K562 (cell line): ENCODE data around the gene TEX35. TPM values are rescaled to one million over a fixed set of nuclear protein-coding genes. Genes with fewer than 3 reads are reported as not detected.

Source experiments
- ATAC-seq: fragments of 200-7000 bp; cut with Tn5 transposase; 3 replicates; pipeline ENCODE4 v1.9.1; 2020; ENCODE audit warnings: moderate library complexity
- BruUV-seq: library from RNA; stranded (reverse); fragments of 400-500 nt; replicated peaks from 2 replicates; lab custom pipeline; 2021; lab: Mats Ljungman, UMichigan
- CTCF ChIA-PET: fragments of 300-600 bp; formaldehyde crosslinking; extraction: SDS; loops from one replicate; lab custom pipeline; 2021; ENCODE audit warnings: low intra/inter-chr PET ratio; lab: Yijun Ruan, JAX
- POLR2A ChIA-PET: fragments of 300-600, 350-650 bp; sonication (Branson Sonifier 250); formaldehyde crosslinking; extraction: SDS; loops from one replicate; lab custom pipeline; 2021; ENCODE audit warnings: antibody characterized with exemption, inconsistent platforms; lab: Yijun Ruan, JAX
- DNase-seq, 4 experiments: peaks; one replicate each; pipeline versions ENCODE4 v3.0.0 to v3.0.0-alpha.2; 2011 to 2018; ENCODE audit warnings: low spot score in 3 of 4, mixed read lengths in 3 of 4; ENCODE audit errors: extremely low read depth in 1 of 4
- FAIRE-seq: peaks from 2 replicates; lab custom pipeline; 2011; peaks lifted over from hg19 to GRCh38; lab: Jason Lieb, UNC
- H2AFZ ChIP-seq: 2 replicates; pipeline ENCODE4 v1.6.0; 2011; ENCODE audit warnings: low read depth, low read length, control low read depth, inconsistent platforms
- H3K27ac ChIP-seq: fragments of 200-600 bp; 3 replicates; pipeline ENCODE4 v1.8.0; 2011; ENCODE audit warnings: low read depth, mild to moderate bottlenecking, control low read depth, inconsistent platforms, low read length, moderate library complexity, mixed read lengths; ENCODE audit errors: extremely low read depth
- H3K27me3 ChIP-seq, 2 experiments: fragments of 300-600 bp in 1 of 2; 2 replicates in 1 of 2; 3 replicates in 1 of 2; pipeline versions ENCODE4 v1.6.0 to v1.8.0; 2011; ENCODE audit warnings: inconsistent platforms in 2 of 2, low read length in 2 of 2, mild to moderate bottlenecking in 1 of 2, mixed read lengths in 1 of 2, moderate library complexity in 1 of 2; ENCODE audit not compliant: control insufficient read depth in 2 of 2, insufficient read depth in 2 of 2
- H3K36me3 ChIP-seq: fragments of 300-600 bp; 3 replicates; pipeline ENCODE4 v1.8.0; 2011; ENCODE audit warnings: mild to moderate bottlenecking, low read length, inconsistent platforms; ENCODE audit not compliant: control insufficient read depth, insufficient read depth
- H3K4me1 ChIP-seq, 2 experiments: fragments of 200-600 bp in 1 of 2; replicated peaks in 1 of 2; 2 replicates in 1 of 2; 3 replicates in 1 of 2; pipeline versions ENCODE4 v1.5.1 to v1.8.0; 2011; ENCODE audit warnings: inconsistent platforms in 2 of 2, low read length in 2 of 2, mild to moderate bottlenecking in 1 of 2, mixed read lengths in 1 of 2, moderate library complexity in 1 of 2; ENCODE audit not compliant: control insufficient read depth in 2 of 2, insufficient read depth in 2 of 2
- H3K4me2 ChIP-seq: 2 replicates; pipeline ENCODE4 v1.6.1; 2011; ENCODE audit warnings: low read length, control low read depth, inconsistent platforms, mixed read lengths; ENCODE audit not compliant: insufficient read depth
- H3K4me3 ChIP-seq: fragments of 200-600 bp; sonication (generic), shearing (Covaris generic); 2 replicates; pipeline ENCODE4 v1.5.1; 2016; ENCODE audit warnings: control low read depth, inconsistent platforms
- H3K79me2 ChIP-seq: fragments of 200-600 bp; 3 replicates; pipeline ENCODE4 v1.8.0; 2011; ENCODE audit warnings: low read length, inconsistent platforms; ENCODE audit not compliant: control insufficient read depth, insufficient read depth
- H3K9ac ChIP-seq, 2 experiments: 2 replicates each; pipeline versions ENCODE4 v1.6.0 to v1.6.1; 2011; ENCODE audit warnings: low read depth in 2 of 2, low read length in 2 of 2, control low read depth in 1 of 2, inconsistent platforms in 1 of 2, mild to moderate bottlenecking in 1 of 2, mixed read lengths in 1 of 2; ENCODE audit not compliant: insufficient read depth in 1 of 2
- H3K9me1 ChIP-seq: one replicate; pipeline ENCODE4 v1.6.0; 2011; ENCODE audit warnings: inconsistent platforms, mild to moderate bottlenecking, low read length, moderate library complexity; ENCODE audit not compliant: control insufficient read depth, insufficient read depth
- H3K9me3 ChIP-seq: replicated peaks from 2 replicates; pipeline ENCODE4 v1.5.1; 2011; ENCODE audit warnings: low read depth, low read length, inconsistent platforms; ENCODE audit not compliant: control insufficient read depth, insufficient read depth
- H4K20me1 ChIP-seq: replicated peaks from 2 replicates; pipeline ENCODE4 v1.6.1; 2011; ENCODE audit warnings: low read length, inconsistent platforms, mixed read lengths; ENCODE audit not compliant: control insufficient read depth, insufficient read depth
- BRF1 ChIP-seq: IDR thresholded peaks from 3 replicates; pipeline ENCODE4 v1.6.1; 2011; ENCODE audit warnings: borderline replicate concordance, mild to moderate bottlenecking; ENCODE audit not compliant: insufficient read length; ENCODE audit errors: extremely low read depth
- DMBX1 ChIP-seq: fragments of 250-450 bp; sonication (Bioruptor Pico); IDR thresholded peaks from 2 replicates; pipeline ENCODE4 v1.8.0; 2022; ENCODE audit warnings: inconsistent platforms, mild to moderate bottlenecking, moderate library complexity, borderline replicate concordance
- HNRNPUL1 ChIP-seq: fragments of 200-400 bp; formaldehyde crosslinking; IDR thresholded peaks from 2 replicates; pipeline ENCODE4 v1.6.1; 2017; ENCODE audit warnings: low read length
- MAZ ChIP-seq, 2 experiments: fragments of 450-650 bp in 1 of 2; sonication (generic) in 1 of 2; formaldehyde crosslinking; IDR thresholded peaks in 1 of 2; conservative IDR thresholded peaks in 1 of 2; 2 replicates each; pipeline versions ENCODE4 v1.4.0 to v1.5.0; 2020; ENCODE audit warnings: mild to moderate bottlenecking in 1 of 2, missing genetic modification reagents in 1 of 2
- SNIP1 ChIP-seq: fragments of 450-650 bp; IDR thresholded peaks from 2 replicates; pipeline ENCODE4 v1.7.1; 2017; ENCODE audit warnings: low read depth, mild to moderate bottlenecking
- ZNF764 ChIP-seq: fragments of 250-450 bp; sonication (Bioruptor Pico); IDR thresholded peaks from 2 replicates; pipeline ENCODE4 v1.4.0; 2020; ENCODE audit warnings: low read depth, mild to moderate bottlenecking, moderate library complexity
- WGBS: fragments of 100-300 bp; shearing (Covaris generic); methylation state at CpG from one replicate; pipeline ENCODE4 v1.1.6; 2016; ENCODE audit warnings: low coverage, mixed read lengths; ENCODE audit not compliant: insufficient coverage; ENCODE audit errors: missing lambda C conversion rate; 5-methylcytosine and 5-hydroxymethylcytosine counted together
- in situ Hi-C: fragments of 300-500 bp; cut with MboI; formaldehyde crosslinking; loops from 4 replicates; pipeline ENCODE4 v1.15.0; 2018; ENCODE audit warnings: inconsistent platforms, mixed read lengths
- intact Hi-C: fragments of 100-400 bp; cut with micrococcal nuclease; formaldehyde crosslinking; loops from 2 replicates; pipeline ENCODE4 v1.14.2; 2022
- polyA plus RNA-seq, 8 experiments: library from polyadenylated mRNA; depleted of rRNA in 4 of 8; stranded (reverse) in 5 of 8; unstranded in 3 of 8; fragments of >200 nt; fragmentation: Nextera tagmentation in 2 of 8; fragmentation: Illumina TruSeq in 1 of 8; extraction: Ambion mirVana in 2 of 8; extraction: Trizol in 1 of 8; gene quantifications; 2 replicates each; pipeline versions ENCODE4 v1.2.1 to v1.2.3, GENCODE V29; 2011 to 2014; ENCODE audit warnings: inconsistent platforms in 1 of 8, missing spikeins in 1 of 8
- total RNA-seq, 7 experiments: library from RNA; depleted of rRNA in 6 of 7; stranded (reverse); fragments of >200 nt in 6 of 7; fragmentation: Illumina TruSeq in 2 of 7; extraction: Trizol in 2 of 7; gene quantifications; 2 replicates each; pipeline versions ENCODE4 v1.2.1 to v1.2.3, GENCODE V29; 2011 to 2021; ENCODE audit warnings: low replicate concordance in 1 of 7
- TF ChIP-seq, protein P1 (sequence below): conservative IDR thresholded peaks from 2 replicates; pipeline ENCODE4 v1.6.1; 2011; ENCODE audit warnings: low read depth, mild to moderate bottlenecking, low read length; ENCODE audit not compliant: control insufficient read depth
- TF ChIP-seq, protein P2 (sequence below): fragments of 450-650 bp; formaldehyde crosslinking; IDR thresholded peaks from 2 replicates; pipeline ENCODE4 v1.4.0; 2022; ENCODE audit warnings: missing genetic modification characterization
- TF ChIP-seq, protein P3 (sequence below): fragments of 450-650 bp; formaldehyde crosslinking; IDR thresholded peaks from 2 replicates; pipeline ENCODE4 v1.4.0; 2020; ENCODE audit warnings: mild to moderate bottlenecking, moderate library complexity
- TF ChIP-seq, protein P4 (sequence below): sonication (generic); formaldehyde crosslinking; IDR thresholded peaks from 2 replicates; pipeline ENCODE4 v1.8.0; 2022; ENCODE audit warnings: mild to moderate bottlenecking, low read depth, missing genetic modification reagents
- TF ChIP-seq, protein P5 (sequence below): fragments of 450-650 bp; IDR thresholded peaks from 2 replicates; pipeline ENCODE4 v1.6.1; 2016; ENCODE audit warnings: missing biosample characterization, missing genetic modification characterization

The TEX35 gene
- total and polyA plus RNA-seq, 9 of the 15 experiments (the other 6 are each of a cell fraction or from before 2014, with no cell fraction given), result not detected

DNA sequence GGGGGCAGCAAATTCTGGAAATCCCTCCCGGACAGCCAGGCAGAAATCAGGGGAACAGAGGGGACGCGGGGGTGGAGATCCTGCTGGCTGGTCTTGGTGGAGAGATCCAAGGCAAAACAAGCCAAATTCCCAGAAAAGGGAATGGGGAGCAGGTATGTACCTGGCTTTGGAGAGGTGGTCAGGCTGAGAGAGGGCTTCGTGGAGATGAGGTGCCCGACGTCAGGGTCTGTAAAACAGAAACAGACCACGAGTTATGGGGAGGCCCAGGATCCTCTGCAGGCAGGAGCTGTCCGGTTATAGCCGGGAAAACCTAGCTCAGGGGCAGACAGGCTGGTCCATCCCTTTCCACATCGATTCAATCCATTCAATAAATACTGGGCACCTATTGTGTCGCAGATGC lies 20.6 kb upstream of the TEX35 start (continued):
- TF ChIP-seq BRF1 (no peak), HNRNPUL1 (no peak), MAZ (CRISPR knock-in tag; conservative IDR thresholded peaks at IDR 0.05 in 1 of 2, IDR thresholded peaks at IDR 0.05 in 1 of 2) (no peak), DMBX1 (CRISPR knock-in tag) (no peak)
- TF ChIP-seq, protein P1, sequence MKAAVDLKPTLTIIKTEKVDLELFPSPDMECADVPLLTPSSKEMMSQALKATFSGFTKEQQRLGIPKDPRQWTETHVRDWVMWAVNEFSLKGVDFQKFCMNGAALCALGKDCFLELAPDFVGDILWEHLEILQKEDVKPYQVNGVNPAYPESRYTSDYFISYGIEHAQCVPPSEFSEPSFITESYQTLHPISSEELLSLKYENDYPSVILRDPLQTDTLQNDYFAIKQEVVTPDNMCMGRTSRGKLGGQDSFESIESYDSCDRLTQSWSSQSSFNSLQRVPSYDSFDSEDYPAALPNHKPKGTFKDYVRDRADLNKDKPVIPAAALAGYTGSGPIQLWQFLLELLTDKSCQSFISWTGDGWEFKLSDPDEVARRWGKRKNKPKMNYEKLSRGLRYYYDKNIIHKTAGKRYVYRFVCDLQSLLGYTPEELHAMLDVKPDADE, result no peak
- TF ChIP-seq, protein P2, sequence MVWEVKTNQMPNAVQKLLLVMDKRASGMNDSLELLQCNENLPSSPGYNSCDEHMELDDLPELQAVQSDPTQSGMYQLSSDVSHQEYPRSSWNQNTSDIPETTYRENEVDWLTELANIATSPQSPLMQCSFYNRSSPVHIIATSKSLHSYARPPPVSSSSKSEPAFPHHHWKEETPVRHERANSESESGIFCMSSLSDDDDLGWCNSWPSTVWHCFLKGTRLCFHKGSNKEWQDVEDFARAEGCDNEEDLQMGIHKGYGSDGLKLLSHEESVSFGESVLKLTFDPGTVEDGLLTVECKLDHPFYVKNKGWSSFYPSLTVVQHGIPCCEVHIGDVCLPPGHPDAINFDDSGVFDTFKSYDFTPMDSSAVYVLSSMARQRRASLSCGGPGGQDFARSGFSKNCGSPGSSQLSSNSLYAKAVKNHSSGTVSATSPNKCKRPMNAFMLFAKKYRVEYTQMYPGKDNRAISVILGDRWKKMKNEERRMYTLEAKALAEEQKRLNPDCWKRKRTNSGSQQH, result no peak

DNA sequence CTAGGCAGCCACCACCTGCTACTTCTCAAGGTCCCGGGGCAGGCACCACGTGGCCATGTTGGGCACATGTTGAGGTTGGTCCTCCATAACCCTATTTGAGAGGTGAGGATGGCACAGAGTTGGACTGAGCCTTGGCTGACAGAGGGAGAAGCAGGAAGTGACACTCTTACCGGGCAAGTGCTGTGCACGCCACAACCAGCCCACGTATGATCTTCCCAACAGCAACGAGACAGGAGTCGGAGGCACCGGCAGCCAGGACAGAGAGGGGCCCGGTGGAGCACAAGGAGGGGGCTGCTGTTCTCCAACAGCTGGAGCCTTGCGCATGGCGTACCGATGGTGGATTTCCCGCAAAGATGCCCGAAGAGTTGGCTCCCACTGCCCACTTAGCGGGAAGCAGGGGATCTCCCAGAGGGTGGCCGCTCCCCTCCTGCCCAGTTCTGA lies 19.6 kb upstream of the TEX35 start:
- FAIRE-seq (no peak), ATAC-seq (no peak), DNase-seq (no peak)
- Histone ChIP-seq H3K36me3 (no peaks in the 10 kb centered on the region), H3K79me2 (no peaks in the 10 kb centered on the region), H4K20me1 (no peaks in the 10 kb centered on the region), H2AFZ (no peak overlapping the region), H3K4me1 (no peaks in the 10 kb centered on the region), H3K9ac (no peak overlapping the region), H3K9me1 (no peaks in the 10 kb centered on the region), H3K9me3 (no peaks in the 10 kb centered on the region), H3K27me3 (peaks cover 48 to 79% of the 10 kb centered on the region in 2 experiments), H3K27ac (no peak overlapping the region), H3K4me3 (no peak overlapping the region), H3K4me2 (no peak overlapping the region)
- intact Hi-C loops (no loop called here), in situ Hi-C loops (no loop called here)
- TF ChIP-seq, protein P3, sequence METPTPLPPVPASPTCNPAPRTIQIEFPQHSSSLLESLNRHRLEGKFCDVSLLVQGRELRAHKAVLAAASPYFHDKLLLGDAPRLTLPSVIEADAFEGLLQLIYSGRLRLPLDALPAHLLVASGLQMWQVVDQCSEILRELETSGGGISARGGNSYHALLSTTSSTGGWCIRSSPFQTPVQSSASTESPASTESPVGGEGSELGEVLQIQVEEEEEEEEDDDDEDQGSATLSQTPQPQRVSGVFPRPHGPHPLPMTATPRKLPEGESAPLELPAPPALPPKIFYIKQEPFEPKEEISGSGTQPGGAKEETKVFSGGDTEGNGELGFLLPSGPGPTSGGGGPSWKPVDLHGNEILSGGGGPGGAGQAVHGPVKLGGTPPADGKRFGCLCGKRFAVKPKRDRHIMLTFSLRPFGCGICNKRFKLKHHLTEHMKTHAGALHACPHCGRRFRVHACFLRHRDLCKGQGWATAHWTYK (CRISPR knock-in tag), result no peak
- TF ChIP-seq ZNF764 (CRISPR knock-in tag) (no peak), SNIP1 (no peak)
- TF ChIP-seq, protein P4, sequence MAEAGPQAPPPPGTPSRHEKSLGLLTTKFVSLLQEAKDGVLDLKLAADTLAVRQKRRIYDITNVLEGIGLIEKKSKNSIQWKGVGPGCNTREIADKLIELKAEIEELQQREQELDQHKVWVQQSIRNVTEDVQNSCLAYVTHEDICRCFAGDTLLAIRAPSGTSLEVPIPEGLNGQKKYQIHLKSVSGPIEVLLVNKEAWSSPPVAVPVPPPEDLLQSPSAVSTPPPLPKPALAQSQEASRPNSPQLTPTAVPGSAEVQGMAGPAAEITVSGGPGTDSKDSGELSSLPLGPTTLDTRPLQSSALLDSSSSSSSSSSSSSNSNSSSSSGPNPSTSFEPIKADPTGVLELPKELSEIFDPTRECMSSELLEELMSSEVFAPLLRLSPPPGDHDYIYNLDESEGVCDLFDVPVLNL (CRISPR knock-in tag), result no peak
- TF ChIP-seq, protein P5, sequence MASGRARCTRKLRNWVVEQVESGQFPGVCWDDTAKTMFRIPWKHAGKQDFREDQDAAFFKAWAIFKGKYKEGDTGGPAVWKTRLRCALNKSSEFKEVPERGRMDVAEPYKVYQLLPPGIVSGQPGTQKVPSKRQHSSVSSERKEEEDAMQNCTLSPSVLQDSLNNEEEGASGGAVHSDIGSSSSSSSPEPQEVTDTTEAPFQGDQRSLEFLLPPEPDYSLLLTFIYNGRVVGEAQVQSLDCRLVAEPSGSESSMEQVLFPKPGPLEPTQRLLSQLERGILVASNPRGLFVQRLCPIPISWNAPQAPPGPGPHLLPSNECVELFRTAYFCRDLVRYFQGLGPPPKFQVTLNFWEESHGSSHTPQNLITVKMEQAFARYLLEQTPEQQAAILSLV (tag), result no peak
- no TSS peak for BruUV-seq
- CTCF ChIA-PET, result no interaction called here
- POLR2A ChIA-PET, result interaction anchor here (0.6 to 1.1 kb wide), 2 partner anchors 12 to 65 kb away, joined by 4 read pairs; no protein-coding TSS in a partner anchor
- WGBS, result 9% methylated on average over 16 of the region's 16 CpGs
